Measurements from ENCODE around the gene CDK16. TPM values are rescaled to one million over a fixed set of nuclear protein-coding genes. Genes with fewer than 3 reads are reported as not detected.

The CDK16 gene
- total and polyA plus RNA-seq, 2 of the 13 experiments (the other 11 are each of a cell fraction or from before 2014, with no cell fraction given) = 64.5 to 225 TPM

DNA sequence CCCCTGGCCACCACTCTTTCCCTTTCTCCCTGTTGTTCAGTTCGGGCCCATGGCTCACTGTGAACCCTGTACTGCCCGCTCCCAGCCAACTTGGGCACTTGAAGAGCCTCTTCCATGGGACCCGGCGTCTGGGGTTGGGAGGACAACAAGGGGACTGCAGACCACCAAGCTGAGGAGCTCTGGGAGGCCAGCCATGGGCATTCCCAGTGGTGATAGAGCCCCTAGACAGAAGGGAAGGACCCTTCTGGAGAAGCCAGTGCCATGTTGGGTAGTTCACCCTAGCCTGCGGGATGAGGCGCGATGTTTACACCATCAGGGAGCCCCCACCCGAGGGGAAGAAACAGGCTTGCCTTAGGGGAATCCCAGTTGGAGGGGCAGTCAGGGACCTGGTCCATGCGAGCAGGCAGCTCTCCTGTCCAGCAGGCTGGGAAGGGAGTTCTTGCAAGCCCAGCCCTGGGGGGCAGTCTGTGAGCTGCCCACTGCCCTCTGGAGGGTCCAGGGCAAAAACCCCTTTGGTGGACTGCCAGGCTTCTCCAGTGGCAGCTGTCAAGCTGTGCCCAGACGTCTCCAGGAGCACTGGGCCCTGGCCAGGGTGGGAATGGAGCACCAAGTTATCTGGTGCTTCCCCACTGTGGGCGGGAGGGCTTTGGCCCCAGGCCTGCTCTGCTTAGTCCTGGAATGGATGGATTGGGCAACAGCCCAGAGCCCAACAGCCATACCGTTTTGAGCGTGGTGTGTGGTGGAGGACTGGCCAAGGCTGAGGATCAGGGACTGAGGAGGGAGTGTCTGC, 48.6 kb upstream of the CDK16 start (continued):
- TF ChIP-seq GZF1 (CRISPR knock-in tag; IDR thresholded peaks at IDR 0.05) = no peak

DNA sequence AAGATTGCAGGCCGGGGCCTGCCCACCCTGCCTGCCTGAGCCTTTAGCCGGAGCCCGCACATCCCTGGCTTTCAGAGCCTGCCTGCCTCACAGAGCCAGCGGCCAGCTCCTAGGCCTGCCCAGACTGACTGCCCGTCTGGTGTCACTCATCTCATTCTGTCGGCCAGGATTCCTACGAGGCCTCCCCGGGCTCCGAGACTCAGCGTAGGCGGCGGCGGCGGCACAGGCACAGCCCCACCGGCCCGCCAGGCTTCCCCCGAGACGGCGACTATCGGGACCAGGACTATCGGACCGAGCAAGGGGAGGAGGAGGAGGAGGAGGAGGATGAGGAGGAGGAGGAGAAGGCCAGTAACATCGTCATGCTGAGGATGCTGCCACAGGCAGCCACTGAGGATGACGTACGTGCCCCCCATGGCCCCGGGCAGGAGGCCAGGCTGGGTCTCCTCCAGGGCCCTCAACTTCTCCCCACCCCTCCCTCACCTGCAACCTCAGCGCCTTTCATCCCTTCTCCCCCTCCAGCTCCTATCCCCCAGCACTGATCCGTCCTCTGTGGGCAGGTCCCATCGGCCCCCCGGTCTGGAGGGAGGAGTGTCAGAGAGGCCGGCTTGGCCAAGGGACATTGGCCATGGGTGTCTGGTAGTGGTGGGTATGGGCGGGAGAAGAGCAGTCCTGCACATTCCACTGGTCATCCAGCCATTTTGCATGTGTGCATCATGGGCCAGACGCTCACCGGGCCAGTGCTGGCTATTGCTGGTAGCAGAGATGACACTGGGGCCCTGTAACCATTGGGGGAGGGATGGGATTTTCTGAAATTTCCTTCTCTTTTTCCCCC, 47.4 kb upstream of the CDK16 start:
- Histone ChIP-seq H3K79me2 (ENCODE audit: insufficient read depth, low read length) (peaks cover 5% of the 10 kb centered on the region), H3K4me2 (ENCODE audit: low read depth, low read length) (no peak overlapping the region), H3K27ac (ENCODE audit: extremely low read length, insufficient read depth, low read length) (no peak overlapping the region), H3K36me3 (replicated peaks in 1 of 2; ENCODE audit: control insufficient read depth in 1 of 2, insufficient read depth in 2 of 2, low read length in 2 of 2) (peaks cover 12 to 28% of the 10 kb centered on the region in 2 experiments; a peak in 4 of 5 replicates), H3K27me3 (ENCODE audit: control insufficient read depth in 1 of 2, insufficient read depth in 2 of 2, low read length in 2 of 2) (no peaks in the 10 kb centered on the region), H3K4me3 (replicated peaks in 1 of 3; ENCODE audit: insufficient read depth in 1 of 3, low read depth in 2 of 3, low read length in 3 of 3) (no peak overlapping the region), H3K9me3 (ENCODE audit: low read length) (no peaks in the 10 kb centered on the region), H2AFZ (ENCODE audit: low read length) (no peak overlapping the region), H3K9ac (ENCODE audit: insufficient read depth, low read depth, low read length) (no peak overlapping the region), H4K20me1 (ENCODE audit: insufficient read depth, low read length) (no peaks in the 10 kb centered on the region), H3K4me1 (ENCODE audit: insufficient read depth, low read length) (no peaks in the 10 kb centered on the region)
- FAIRE-seq = no peak
- ATAC-seq = no peak
- 99% methylated on average over 14 of the region's 34 CpGs for WGBS (ENCODE audit: low lambda C conversion rate)
- ChIA-PET POLR2A (no interaction called here), CTCF (ENCODE audit: low intra/inter-chr PET ratio, low total read pairs) (no interaction called here)
- in situ Hi-C loops (cut with HindIII; ENCODE audit: extremely low pct_ligation_motif_present, low pct_unique_long_range_greater_than_20kb) = no loop called here
- no TSS peak for BruUV-seq (replicated peaks)
- intact Hi-C loops (cut with micrococcal nuclease; ENCODE audit: unreplicated experiment) = no loop called here
- no peak for DNase-seq (ENCODE audit: low spot score)
- TF ChIP-seq, protein P1, sequence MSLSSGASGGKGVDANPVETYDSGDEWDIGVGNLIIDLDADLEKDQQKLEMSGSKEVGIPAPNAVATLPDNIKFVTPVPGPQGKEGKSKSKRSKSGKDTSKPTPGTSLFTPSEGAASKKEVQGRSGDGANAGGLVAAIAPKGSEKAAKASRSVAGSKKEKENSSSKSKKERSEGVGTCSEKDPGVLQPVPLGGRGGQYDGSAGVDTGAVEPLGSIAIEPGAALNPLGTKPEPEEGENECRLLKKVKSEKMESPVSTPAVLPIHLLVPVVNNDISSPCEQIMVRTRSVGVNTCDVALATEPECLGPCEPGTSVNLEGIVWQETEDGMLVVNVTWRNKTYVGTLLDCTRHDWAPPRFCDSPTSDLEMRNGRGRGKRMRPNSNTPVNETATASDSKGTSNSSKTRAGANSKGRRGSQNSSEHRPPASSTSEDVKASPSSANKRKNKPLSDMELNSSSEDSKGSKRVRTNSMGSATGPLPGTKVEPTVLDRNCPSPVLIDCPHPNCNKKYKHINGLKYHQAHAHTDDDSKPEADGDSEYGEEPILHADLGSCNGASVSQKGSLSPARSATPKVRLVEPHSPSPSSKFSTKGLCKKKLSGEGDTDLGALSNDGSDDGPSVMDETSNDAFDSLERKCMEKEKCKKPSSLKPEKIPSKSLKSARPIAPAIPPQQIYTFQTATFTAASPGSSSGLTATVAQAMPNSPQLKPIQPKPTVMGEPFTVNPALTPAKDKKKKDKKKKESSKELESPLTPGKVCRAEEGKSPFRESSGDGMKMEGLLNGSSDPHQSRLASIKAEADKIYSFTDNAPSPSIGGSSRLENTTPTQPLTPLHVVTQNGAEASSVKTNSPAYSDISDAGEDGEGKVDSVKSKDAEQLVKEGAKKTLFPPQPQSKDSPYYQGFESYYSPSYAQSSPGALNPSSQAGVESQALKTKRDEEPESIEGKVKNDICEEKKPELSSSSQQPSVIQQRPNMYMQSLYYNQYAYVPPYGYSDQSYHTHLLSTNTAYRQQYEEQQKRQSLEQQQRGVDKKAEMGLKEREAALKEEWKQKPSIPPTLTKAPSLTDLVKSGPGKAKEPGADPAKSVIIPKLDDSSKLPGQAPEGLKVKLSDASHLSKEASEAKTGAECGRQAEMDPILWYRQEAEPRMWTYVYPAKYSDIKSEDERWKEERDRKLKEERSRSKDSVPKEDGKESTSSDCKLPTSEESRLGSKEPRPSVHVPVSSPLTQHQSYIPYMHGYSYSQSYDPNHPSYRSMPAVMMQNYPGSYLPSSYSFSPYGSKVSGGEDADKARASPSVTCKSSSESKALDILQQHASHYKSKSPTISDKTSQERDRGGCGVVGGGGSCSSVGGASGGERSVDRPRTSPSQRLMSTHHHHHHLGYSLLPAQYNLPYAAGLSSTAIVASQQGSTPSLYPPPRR (CRISPR knock-in tag; IDR thresholded peaks at IDR 0.05; ENCODE audit: borderline replicate concordance) = no peak
- TF ChIP-seq NRL (CRISPR knock-in tag; IDR thresholded peaks at IDR 0.05; ENCODE audit: borderline replicate concordance) (no peak), ZNF547 (CRISPR knock-in tag; IDR thresholded peaks at IDR 0.05) (no peak), AGO1 (IDR thresholded peaks at IDR 0.05; ENCODE audit: low read depth, low read length, poor library complexity, severe bottlenecking) (no peak), PHF5A (CRISPR knock-in tag; IDR thresholded peaks at IDR 0.05; ENCODE audit: low read depth, unreplicated experiment) (no peak), HNRNPH1 (optimal IDR thresholded peaks at IDR 0.05; ENCODE audit: low read depth, low read length) (no peak), ZNF484 (CRISPR knock-in tag; IDR thresholded peaks at IDR 0.05; ENCODE audit: borderline replicate concordance, low read depth) (no peak), GFI1 (CRISPR knock-in tag; IDR thresholded peaks at IDR 0.05; ENCODE audit: borderline replicate concordance) (no peak), NFE2L2 (IDR thresholded peaks at IDR 0.05; ENCODE audit: low read length) (no peak), ZNF44 (CRISPR knock-in tag; IDR thresholded peaks at IDR 0.05) (no peak)
- TF ChIP-seq, protein P2, sequence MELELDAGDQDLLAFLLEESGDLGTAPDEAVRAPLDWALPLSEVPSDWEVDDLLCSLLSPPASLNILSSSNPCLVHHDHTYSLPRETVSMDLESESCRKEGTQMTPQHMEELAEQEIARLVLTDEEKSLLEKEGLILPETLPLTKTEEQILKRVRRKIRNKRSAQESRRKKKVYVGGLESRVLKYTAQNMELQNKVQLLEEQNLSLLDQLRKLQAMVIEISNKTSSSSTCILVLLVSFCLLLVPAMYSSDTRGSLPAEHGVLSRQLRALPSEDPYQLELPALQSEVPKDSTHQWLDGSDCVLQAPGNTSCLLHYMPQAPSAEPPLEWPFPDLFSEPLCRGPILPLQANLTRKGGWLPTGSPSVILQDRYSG (CRISPR knock-in tag; IDR thresholded peaks at IDR 0.05) = no peak
- TF ChIP-seq, protein P3, sequence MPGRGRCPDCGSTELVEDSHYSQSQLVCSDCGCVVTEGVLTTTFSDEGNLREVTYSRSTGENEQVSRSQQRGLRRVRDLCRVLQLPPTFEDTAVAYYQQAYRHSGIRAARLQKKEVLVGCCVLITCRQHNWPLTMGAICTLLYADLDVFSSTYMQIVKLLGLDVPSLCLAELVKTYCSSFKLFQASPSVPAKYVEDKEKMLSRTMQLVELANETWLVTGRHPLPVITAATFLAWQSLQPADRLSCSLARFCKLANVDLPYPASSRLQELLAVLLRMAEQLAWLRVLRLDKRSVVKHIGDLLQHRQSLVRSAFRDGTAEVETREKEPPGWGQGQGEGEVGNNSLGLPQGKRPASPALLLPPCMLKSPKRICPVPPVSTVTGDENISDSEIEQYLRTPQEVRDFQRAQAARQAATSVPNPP (CRISPR knock-in tag; IDR thresholded peaks at IDR 0.05) = no peak

Measured in HepG2 (cell line).